Fibroblast of pulmonary artery (primary cell): ENCODE results near the gene PPM1K.

Source experiments
- DNase-seq: peaks from one replicate; pipeline ENCODE4 v3.0.0-alpha.2; 2010; ENCODE audit warnings: low read depth
- H3K4me3 ChIP-seq: replicated peaks from 2 replicates; pipeline ENCODE4 v1.5.1; 2011; ENCODE audit warnings: low read depth, mild to moderate bottlenecking, control low read depth, low read length, moderate library complexity
- CTCF ChIP-seq: IDR thresholded peaks from 2 replicates; pipeline ENCODE4 v1.5.1; 2011; ENCODE audit warnings: mild to moderate bottlenecking, control low read depth, low read length, inconsistent platforms; ENCODE audit errors: missing control alignments

Gene PPM1K

DNA sequence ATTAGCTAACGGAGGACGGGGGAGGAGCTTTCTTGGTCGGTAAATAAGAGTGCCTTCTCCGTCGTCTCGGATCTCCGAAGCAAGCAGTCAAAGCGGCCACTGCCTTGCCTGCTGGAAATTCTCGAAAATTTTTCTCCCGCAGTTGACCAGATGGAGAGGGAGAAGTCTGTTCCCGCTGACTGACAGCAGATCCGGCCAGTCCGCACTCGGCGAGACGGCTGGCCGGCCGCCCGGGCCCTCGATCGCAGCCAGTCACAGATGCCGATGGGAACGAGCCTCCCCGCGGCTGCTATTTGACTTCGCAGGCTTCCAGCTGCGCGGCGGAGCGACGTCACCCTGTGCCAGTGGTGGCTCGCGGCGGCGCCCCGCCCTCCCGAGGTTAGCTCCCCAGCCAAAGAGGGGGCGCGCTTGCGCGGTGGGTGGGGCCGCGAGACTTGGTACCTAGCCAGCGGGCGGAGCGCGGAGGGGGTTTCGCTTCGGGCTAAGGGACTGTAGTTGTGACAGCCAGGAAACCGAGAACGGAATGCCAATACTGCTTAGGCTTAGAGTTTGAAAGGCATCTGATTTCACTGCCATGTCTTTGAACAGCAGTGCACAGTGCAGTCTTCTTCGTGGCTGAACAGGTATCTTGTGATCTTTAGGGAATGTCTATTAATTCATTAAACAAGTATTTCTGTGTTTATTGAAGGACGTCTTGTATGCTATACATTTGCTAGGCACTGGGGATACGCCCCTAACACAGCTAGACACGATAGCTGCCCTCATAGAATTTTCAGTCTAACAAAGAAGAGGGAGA is at the start of gene PPM1K:
Gene PPM1K (minus strand): TSS at position 123 of the 796 bp plus-strand sequence. CDS start 5,978 bp downstream, outside the sequence.
- H3K4me3 ChIP-seq, result peak within 1 kb of the TSS; percentile 81
- TF ChIP-seq CTCF, result no peak

GRCh38 chr4:88333741-88334405 is 49.5 kb upstream of the PPM1K start:
- peak; percentile 41 for DNase-seq
- H3K4me3 ChIP-seq, result no peak overlapping the region
- no peak for TF ChIP-seq CTCF

More for the DNA sequence above, at the start of gene PPM1K:
- DNase-seq, result peak; percentile 99

DNA sequence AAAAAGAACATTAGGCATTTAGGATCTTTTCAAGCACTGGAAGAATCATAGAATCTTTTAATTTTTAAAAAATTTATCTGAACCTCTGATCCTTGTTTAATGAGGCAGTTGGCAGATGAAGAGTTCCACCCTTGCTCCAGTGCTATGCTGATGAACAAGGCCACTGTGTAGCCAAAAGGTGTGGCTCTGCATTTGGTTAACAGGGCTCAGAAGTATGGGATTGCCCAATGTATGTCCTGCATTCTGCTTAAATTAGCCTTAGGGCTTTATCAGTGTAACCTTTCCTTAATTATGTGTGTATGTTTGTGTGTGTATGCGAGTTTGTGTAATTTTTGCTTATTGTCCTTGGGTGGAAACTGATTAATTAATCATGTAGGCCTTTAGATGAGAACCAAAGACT is 43.3 kb upstream of the PPM1K start:
- no peak overlapping the region for H3K4me3 ChIP-seq
- TF ChIP-seq CTCF, result no peak
- no peak for DNase-seq

DNA sequence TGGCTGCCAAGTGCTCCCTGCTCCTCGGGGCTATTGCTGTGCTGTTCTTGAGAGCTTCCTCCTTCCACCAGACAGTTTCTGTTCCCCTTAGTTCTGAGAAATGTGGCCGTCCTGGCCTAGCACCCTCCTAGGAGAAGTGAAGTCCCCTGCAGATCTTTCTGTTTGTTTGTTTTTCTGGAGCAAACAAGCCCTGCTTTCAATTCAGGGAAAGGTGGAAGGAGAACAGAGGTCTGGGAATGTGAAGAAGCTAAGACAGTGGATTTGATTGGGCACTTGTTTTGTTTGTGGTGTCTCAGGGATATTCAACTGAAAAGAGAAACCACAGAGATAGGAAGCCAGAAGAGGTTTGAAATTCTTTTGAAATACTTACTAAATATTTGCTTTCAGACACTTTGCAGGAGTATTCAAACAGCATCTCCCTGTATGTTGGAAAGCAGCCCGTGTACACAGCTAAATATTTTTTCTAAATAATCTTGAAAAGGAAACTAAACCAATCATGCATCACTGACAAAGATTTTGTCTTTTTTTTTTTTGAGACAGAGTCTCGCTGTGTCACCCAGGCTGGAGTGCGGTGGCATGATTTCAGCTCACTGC is 36.5 kb upstream of the PPM1K start:
- no peak overlapping the region for H3K4me3 ChIP-seq
- peak; percentile 6 for DNase-seq
- no peak for TF ChIP-seq CTCF

DNA sequence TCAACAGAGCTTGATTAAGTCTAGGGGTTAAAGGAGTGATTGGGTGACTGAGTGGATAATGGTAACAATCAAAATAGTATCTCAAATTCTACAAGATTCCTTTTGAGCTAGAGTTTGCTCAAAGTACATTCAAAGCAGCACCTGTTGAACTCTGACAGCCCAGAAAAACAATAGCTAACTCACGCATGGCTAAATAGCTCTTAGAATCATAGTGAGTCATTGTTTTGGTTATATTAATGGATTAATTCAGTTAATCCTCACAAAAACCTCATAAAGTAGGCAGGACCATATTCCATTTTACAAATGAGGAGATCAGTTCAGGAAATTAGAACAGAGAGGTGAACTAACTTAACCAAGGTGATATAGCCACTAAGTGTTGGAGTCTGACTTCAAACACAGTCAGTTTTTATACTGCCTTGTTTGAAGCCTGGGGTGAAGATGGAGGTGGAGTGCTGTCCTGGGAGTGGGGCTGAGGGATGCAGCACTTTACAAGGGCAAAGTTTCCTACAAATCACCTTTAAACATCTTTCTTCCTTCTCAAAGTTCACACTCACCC is 35.9 kb upstream of the PPM1K start:
- no peak for DNase-seq
- no peak overlapping the region for H3K4me3 ChIP-seq
- TF ChIP-seq CTCF, result no peak

- TF ChIP-seq CTCF, result no peak
- no peak for DNase-seq
- no peak overlapping the region for H3K4me3 ChIP-seq
Measured at GRCh38 chr4:88318751-88319350, 34.5 kb upstream of the PPM1K start.
